ENCODE data around the gene KDM4C. TPM values are rescaled to one million over a fixed set of nuclear protein-coding genes. Genes with fewer than 3 reads are reported as not detected.

The KDM4C gene
- total and polyA plus RNA-seq, 2 of the 8 experiments (the other 6 are each of a cell fraction or from before 2014, with no cell fraction given), result 13.0 to 26.1 TPM

- H3K79me1 ChIP-seq (ENCODE audit: low read depth, low read length), result no peaks in the 10 kb centered on the region; the same call in 1 of the 2 replicates
- no peaks in the 10 kb centered on the region for H3K9me3 ChIP-seq (ENCODE audit: insufficient read depth in 2 of 2, low read depth in 1 of 2, low read length in 1 of 2)
- no peak overlapping the region for H2BK120ac ChIP-seq (replicated peaks; ENCODE audit: low read depth, low read length)
- no peak overlapping the region for H3K9ac ChIP-seq (replicated peaks in 1 of 4; ENCODE audit: extremely low read depth in 1 of 4, low read depth in 3 of 4, low read length in 3 of 4)
- DNase-seq (ENCODE audit: low read depth in 1 of 2, low spot score in 2 of 2), result no peak
- H4K20me1 ChIP-seq (replicated peaks in 1 of 2; ENCODE audit: control insufficient read depth in 1 of 2, insufficient read depth in 2 of 2, low read length in 2 of 2), result no peaks in the 10 kb centered on the region
- no peak overlapping the region for H4K91ac ChIP-seq (replicated peaks; ENCODE audit: insufficient read length, low read length)
- H2BK20ac ChIP-seq (ENCODE audit: low read length), result no peak overlapping the region
- no peak overlapping the region for H3K4me3 ChIP-seq (ENCODE audit: extremely low read depth in 1 of 4, insufficient read depth in 2 of 4, low read depth in 3 of 4, low read length in 4 of 4)
- H2BK15ac ChIP-seq (ENCODE audit: low read length), result no peak overlapping the region
- peaks cover 0 to 3% (median 1%) of the 10 kb centered on the region in 4 experiments; a peak in 2 of 7 replicates for H3K4me1 ChIP-seq (replicated peaks in 1 of 4; ENCODE audit: control insufficient read depth in 3 of 4, insufficient read depth in 4 of 4, low read length in 3 of 4)
- 27% methylated on average over 2 of the region's 2 CpGs; no CpG with 5 or more reads in 1 of the 2 experiments for WGBS, 2 experiments (ENCODE audit: extremely low coverage in 1 of 2, insufficient coverage in 1 of 2, insufficient read length in 1 of 2, insufficient replicate concordance in 2 of 2, low coverage in 1 of 2, low lambda C conversion rate in 2 of 2, missing lambda C conversion rate in 1 of 2)
- POLR2A ChIA-PET (ENCODE audit: partially characterized antibody), result no interaction called here
- no peak overlapping the region for H2BK12ac ChIP-seq (ENCODE audit: low read depth, low read length)
- H3K36me3 ChIP-seq (ENCODE audit: control insufficient read depth in 2 of 4, insufficient read depth in 4 of 4, low read length in 3 of 4), result peaks cover 0 to 2% (median 0%) of the 10 kb centered on the region in 4 experiments; a peak in 3 of 8 replicates
- no peak overlapping the region for H3K4me2 ChIP-seq (ENCODE audit: insufficient read depth in 1 of 2, low read depth in 2 of 2, low read length in 2 of 2)
- FAIRE-seq, result no peak
- H3K23me2 ChIP-seq (ENCODE audit: low read depth, low read length), result no peaks in the 10 kb centered on the region
- H2AK5ac ChIP-seq (ENCODE audit: low read depth, low read length), result no peak overlapping the region
- H3K18ac ChIP-seq (ENCODE audit: extremely low read depth, low read length), result no peak overlapping the region
- no peak overlapping the region for H3K23ac ChIP-seq (ENCODE audit: insufficient read length)
- no peak overlapping the region for H3K27ac ChIP-seq (ENCODE audit: low read depth, low read length)
- no peak overlapping the region for H4K5ac ChIP-seq (ENCODE audit: insufficient read length, low read depth, low read length)
- no peak overlapping the region for H3K4ac ChIP-seq (replicated peaks; ENCODE audit: insufficient read length, low read depth, low read length)
- CTCF ChIA-PET (ENCODE audit: partially characterized antibody), result interaction anchor here (0.6 to 1.0 kb wide), 2 partner anchors 30 to 45 kb away, joined by 3 read pairs; no protein-coding TSS in a partner anchor
- no peak overlapping the region for H4K8ac ChIP-seq (ENCODE audit: extremely low read depth, insufficient read depth, low read length)
- no peaks in the 10 kb centered on the region for H3K79me2 ChIP-seq (ENCODE audit: control insufficient read depth in 1 of 2, insufficient read depth in 2 of 2, low read length in 2 of 2)
- H2BK5ac ChIP-seq (ENCODE audit: low read depth, low read length), result no peak overlapping the region
- no peak overlapping the region for H2AFZ ChIP-seq (ENCODE audit: low read length)
- H3K56ac ChIP-seq (replicated peaks; ENCODE audit: insufficient read length, low read depth, low read length), result no peak overlapping the region
- no peaks in the 10 kb centered on the region for H3K27me3 ChIP-seq (replicated peaks in 1 of 4; ENCODE audit: control insufficient read depth in 3 of 4, extremely low read depth in 1 of 4, insufficient read depth in 3 of 4, low read length in 3 of 4)
- H3K14ac ChIP-seq (ENCODE audit: insufficient read length), result no peak overlapping the region
- no peak for TF ChIP-seq SP4 (IDR thresholded peaks at IDR 0.05; ENCODE audit: low read length)
- no peak for TF ChIP-seq EZH2 (IDR thresholded peaks at IDR 0.05; ENCODE audit: low read depth, low read length, severe bottlenecking)
- no peak for TF ChIP-seq RNF2 (IDR thresholded peaks at IDR 0.05; ENCODE audit: borderline replicate concordance, low read depth, low read length, missing control alignments, poor library complexity, severe bottlenecking)
- TF ChIP-seq EGR1 (IDR thresholded peaks at IDR 0.05; ENCODE audit: borderline replicate concordance, low read depth, low read length), result no peak
- TF ChIP-seq TEAD4 (IDR thresholded peaks at IDR 0.05; ENCODE audit: low read depth, low read length), result 0 out of 2 replicates have a peak, but pooled peaks have one; percentile 15
- no peak for TF ChIP-seq BACH1 (IDR thresholded peaks at IDR 0.05; ENCODE audit: low read length)
- peak; percentile 35; the same call in 1 of the 2 replicates for TF ChIP-seq ATF2 (IDR thresholded peaks at IDR 0.05; ENCODE audit: low read length)
- peak; percentile 19 for TF ChIP-seq NANOG (IDR thresholded peaks at IDR 0.05; ENCODE audit: insufficient read depth, low read depth, low read length, poor library complexity, severe bottlenecking)
- peak; percentile 77; the same call in 1 of the 2 replicates for TF ChIP-seq JUND (IDR thresholded peaks at IDR 0.05; ENCODE audit: low read length)
- TF ChIP-seq TBP (IDR thresholded peaks at IDR 0.05; ENCODE audit: low read depth, low read length), result no peak
Measured at GRCh38 chr9:7129391-7129790, 371.6 kb downstream of the KDM4C start.

All from H1 (cell line).